Activated naive CD4-positive, alpha-beta T cell treated with anti-CD3 and anti-CD28 coated beads for 36 hours (primary cell): ENCODE data around the gene CCR8. TPM values are rescaled to one million over a fixed set of nuclear protein-coding genes. Genes with fewer than 3 reads are reported as not detected.

Source experiments
- CTCF ChIA-PET: fragments of 350-600 bp; sonication (Branson Sonifier 250); formaldehyde crosslinking; loops from one replicate; lab custom pipeline; 2021; ENCODE audit warnings: antibody characterized with exemption; lab: Charles Lee
- DNase-seq: peaks from one replicate; pipeline ENCODE4 v3.0.0-alpha.2; 2020
- H3K27ac Mint-ChIP-seq: one replicate; pipeline ENCODE4 v1.8.0; 2021; ENCODE audit warnings: mild to moderate bottlenecking, mixed read lengths
- H3K27me3 Mint-ChIP-seq: one replicate; pipeline ENCODE4 v1.8.0; 2021; ENCODE audit warnings: low read depth, mixed read lengths
- H3K36me3 Mint-ChIP-seq: one replicate; pipeline ENCODE4 v1.8.0; 2021; ENCODE audit warnings: low read depth, mixed read lengths
- H3K4me1 Mint-ChIP-seq: one replicate; pipeline ENCODE4 v1.8.0; 2021; ENCODE audit warnings: low read depth, mixed read lengths
- H3K4me3 Mint-ChIP-seq: one replicate; pipeline ENCODE4 v1.8.0; 2021; ENCODE audit warnings: mild to moderate bottlenecking, moderate library complexity, mixed read lengths
- H3K9me3 Mint-ChIP-seq: one replicate; pipeline ENCODE4 v1.8.0; 2021; ENCODE audit warnings: mixed read lengths
- intact Hi-C: fragments of 100-400 bp; cut with micrococcal nuclease; formaldehyde crosslinking; loops from one replicate; pipeline ENCODE4 v1.15.1; 2023
- total RNA-seq, 2 experiments: library from RNA; stranded (reverse); gene quantifications; one replicate each; pipeline ENCODE4 v1.2.3, GENCODE V29; 2021

Gene CCR8
- total RNA-seq: not detected

DNA sequence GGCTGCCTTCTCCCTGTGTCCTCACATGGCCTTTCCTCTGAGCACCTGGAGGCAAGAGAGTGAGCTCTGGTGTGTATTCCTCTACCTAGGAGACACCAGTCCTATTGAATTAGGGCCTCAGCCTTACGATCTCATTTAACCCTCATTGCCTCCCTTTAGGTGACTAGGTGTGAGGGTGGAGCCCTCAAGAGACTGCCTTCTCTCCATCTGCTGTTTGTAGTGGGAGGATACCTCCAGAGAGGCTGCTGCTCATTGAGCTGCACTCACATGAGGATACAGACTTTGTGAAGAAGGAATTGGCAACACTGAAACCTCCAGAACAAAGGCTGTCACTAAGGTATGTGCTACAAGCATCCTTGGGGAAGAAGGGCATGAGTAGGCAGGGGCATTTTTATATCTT is at the start of gene CCR8:
Gene CCR8 (plus strand): TSS at position 217 of the 400 bp plus-strand sequence. CDS start 2,623 bp downstream, outside the sequence.
- intact Hi-C loops: no loop called here
- Mint-ChIP-seq H3K4me3 (no peak within 1 kb of the TSS), H3K27me3 (no peaks in the 10 kb centered on the region), H3K36me3 (no peaks in the 10 kb centered on the region), H3K9me3 (no peaks in the 10 kb centered on the region), H3K27ac (no peak within 1 kb of the TSS), H3K4me1 (peaks cover 21% of the 10 kb centered on the region)
- DNase-seq: no peak
- CTCF ChIA-PET: no interaction called here

DNA sequence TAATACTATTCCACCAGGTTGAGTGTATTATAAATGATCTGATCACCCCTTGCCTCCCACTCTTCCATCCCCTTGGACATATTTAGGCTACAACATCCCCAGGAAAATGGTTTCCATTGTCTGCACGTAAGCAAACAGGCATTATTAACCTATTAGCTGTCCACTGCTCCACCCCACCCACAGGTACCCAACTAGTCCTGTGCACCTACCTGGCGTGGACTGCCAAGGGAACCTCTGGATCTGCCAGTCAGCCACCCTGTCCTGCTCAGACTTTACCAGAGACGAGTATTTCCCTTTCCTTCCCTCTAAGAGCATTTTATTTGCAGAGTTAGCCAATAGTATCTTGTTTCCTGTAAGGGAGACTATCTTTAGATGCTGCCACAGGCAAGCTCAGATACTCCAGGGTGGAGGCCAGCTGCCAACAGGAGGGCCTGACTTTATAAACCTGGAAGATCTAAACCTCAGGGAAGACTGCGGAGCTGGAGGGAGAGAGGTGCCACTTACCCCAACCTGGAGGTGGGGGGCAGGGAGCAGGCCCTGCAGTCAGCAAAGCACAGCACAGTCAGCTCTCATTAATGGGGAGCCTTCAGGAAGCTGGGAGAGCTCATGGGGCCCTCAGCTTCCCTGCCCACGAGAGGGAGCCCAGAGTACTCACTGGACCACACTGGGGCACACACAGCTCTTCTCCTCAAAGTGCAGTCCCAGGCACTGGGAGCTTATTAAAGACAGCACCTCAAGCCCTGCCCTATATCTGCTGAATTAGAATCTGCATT is 49.6 kb upstream of the CCR8 start, which contains the start of gene CX3CR1:
Gene CX3CR1 (minus strand): TSS at position 292 of the 773 bp plus-strand sequence. CDS start 13,527 bp downstream, outside the sequence.
- no peak for DNase-seq
- intact Hi-C loops: no loop called here
- Mint-ChIP-seq H3K27ac (peak within 1 kb of the TSS; percentile 25), H3K4me3 (no peak within 1 kb of the TSS), H3K36me3 (no peaks in the 10 kb centered on the region), H3K4me1 (peaks cover 6% of the 10 kb centered on the region), H3K9me3 (no peaks in the 10 kb centered on the region), H3K27me3 (no peaks in the 10 kb centered on the region)
- CTCF ChIA-PET: interaction anchor here (0.7 to 6.2 kb wide), 6 partner anchors 9 to 149 kb away, joined by 4 to 34 read pairs (median 7); no protein-coding TSS in a partner anchor

DNA sequence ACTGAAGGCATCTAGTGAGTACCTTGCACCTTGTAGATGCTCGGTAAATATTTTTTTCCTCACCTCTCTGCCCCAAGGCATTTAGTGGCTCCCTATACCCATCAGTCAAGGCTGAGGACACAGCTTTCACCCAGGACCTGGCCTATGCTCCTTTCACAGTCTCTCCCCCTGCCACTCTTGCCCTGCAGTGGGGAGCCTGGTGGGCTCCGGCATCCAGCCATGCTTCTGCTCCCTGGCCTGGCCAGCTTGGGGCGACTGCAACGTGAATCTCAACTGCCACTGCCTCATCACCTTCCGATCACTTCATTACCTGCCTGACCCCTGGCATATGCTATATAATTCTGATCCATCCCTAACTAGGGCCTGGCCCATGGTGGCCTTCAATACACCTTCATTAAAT is 48.9 kb upstream of the CCR8 start:
- CTCF ChIA-PET: interaction anchor here (1.2 to 6.2 kb wide), 5 partner anchors 8 to 98 kb away, joined by 4 to 34 read pairs (median 10); no protein-coding TSS in a partner anchor
- no peaks in the 10 kb centered on the region for H3K36me3 Mint-ChIP-seq
- no peaks in the 10 kb centered on the region for H3K27me3 Mint-ChIP-seq
- H3K4me3 Mint-ChIP-seq: no peak overlapping the region
- intact Hi-C loops: no loop called here
- H3K9me3 Mint-ChIP-seq: no peaks in the 10 kb centered on the region
- H3K27ac Mint-ChIP-seq: peak overlapping the region; percentile 25
- no peak for DNase-seq
- peaks cover 6% of the 10 kb centered on the region for H3K4me1 Mint-ChIP-seq

GRCh38 chr3:39281533-39281932 is 48.0 kb upstream of the CCR8 start:
- CTCF ChIA-PET: interaction anchor here (2.3 to 6.2 kb wide), 2 partner anchors 10 kb away, joined by 14 to 34 read pairs; no protein-coding TSS in a partner anchor
- Mint-ChIP-seq H3K4me3 (no peak overlapping the region), H3K9me3 (no peaks in the 10 kb centered on the region), H3K36me3 (no peaks in the 10 kb centered on the region), H3K27me3 (no peaks in the 10 kb centered on the region), H3K27ac (no peak overlapping the region), H3K4me1 (peaks cover 6% of the 10 kb centered on the region)
- intact Hi-C loops: no loop called here
- no peak for DNase-seq

DNA sequence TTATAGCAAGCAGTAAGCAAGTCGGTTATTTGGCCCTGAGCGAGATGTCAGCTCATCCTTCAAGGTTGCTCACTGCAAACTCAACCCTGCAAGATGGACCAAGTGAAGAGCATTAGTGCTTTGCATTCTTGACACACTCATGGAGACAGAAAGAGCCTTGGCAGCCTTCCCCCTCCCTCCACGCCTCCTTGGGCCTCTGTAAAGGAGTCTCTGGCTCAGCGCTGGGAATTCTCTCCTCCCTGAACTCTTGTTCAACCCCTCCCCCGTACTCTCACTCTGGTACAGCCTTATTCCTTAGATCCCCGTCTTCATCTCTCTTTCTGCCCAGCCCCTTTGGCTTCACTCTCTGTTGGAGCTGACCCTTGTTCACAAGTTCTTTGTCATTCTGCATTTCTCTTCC is 47.5 kb upstream of the CCR8 start:
- H3K9me3 Mint-ChIP-seq: no peaks in the 10 kb centered on the region
- H3K4me1 Mint-ChIP-seq: peaks cover 6% of the 10 kb centered on the region
- no peak for DNase-seq
- no peak overlapping the region for H3K27ac Mint-ChIP-seq
- intact Hi-C loops: no loop called here
- no peaks in the 10 kb centered on the region for H3K36me3 Mint-ChIP-seq
- CTCF ChIA-PET: interaction anchor here (2.3 kb wide), 1 partner anchor 10 kb away, joined by 14 read pairs; no protein-coding TSS in a partner anchor
- H3K4me3 Mint-ChIP-seq: no peak overlapping the region
- no peaks in the 10 kb centered on the region for H3K27me3 Mint-ChIP-seq

GRCh38 chr3:39284457-39284881 is 45.0 kb upstream of the CCR8 start:
- CTCF ChIA-PET: interaction anchor here (1.0 to 1.5 kb wide), 2 partner anchors 94 to 158 kb away, joined by 4 to 5 read pairs; no protein-coding TSS in a partner anchor
- Mint-ChIP-seq H3K4me1 (peaks cover 10% of the 10 kb centered on the region), H3K9me3 (no peaks in the 10 kb centered on the region), H3K27ac (no peak overlapping the region), H3K27me3 (no peaks in the 10 kb centered on the region), H3K36me3 (no peaks in the 10 kb centered on the region), H3K4me3 (no peak overlapping the region)
- DNase-seq: no peak
- intact Hi-C loops: no loop called here

GRCh38 chr3:39285332-39285731 is 44.2 kb upstream of the CCR8 start:
- Mint-ChIP-seq H3K27ac (no peak overlapping the region), H3K4me3 (no peak overlapping the region), H3K36me3 (no peaks in the 10 kb centered on the region), H3K9me3 (no peaks in the 10 kb centered on the region), H3K4me1 (peaks cover 10% of the 10 kb centered on the region), H3K27me3 (no peaks in the 10 kb centered on the region)
- CTCF ChIA-PET: interaction anchor here (1.1 to 9.2 kb wide), 4 partner anchors 11 to 161 kb away, joined by 5 to 359 read pairs (median 104); partner anchors contain the start of gene XIRP1
- intact Hi-C loops: no loop called here
- no peak for DNase-seq

- no peaks in the 10 kb centered on the region for H3K9me3 Mint-ChIP-seq
- H3K27me3 Mint-ChIP-seq: no peaks in the 10 kb centered on the region
- no peak overlapping the region for H3K4me3 Mint-ChIP-seq
- intact Hi-C loops: no loop called here
- H3K36me3 Mint-ChIP-seq: no peaks in the 10 kb centered on the region
- CTCF ChIA-PET: interaction anchor here (1.0 to 9.2 kb wide), 15 partner anchors 10 to 287 kb away, joined by 3 to 359 read pairs (median 21); partner anchors contain the start of genes GORASP1, TTC21A and XIRP1
- no peak for DNase-seq
- peaks cover 10% of the 10 kb centered on the region for H3K4me1 Mint-ChIP-seq
- H3K27ac Mint-ChIP-seq: no peak overlapping the region
Measured at GRCh38 chr3:39286771-39287170, 42.7 kb upstream of the CCR8 start.

GRCh38 chr3:39287216-39288164 is 42.0 kb upstream of the CCR8 start:
- H3K4me1 Mint-ChIP-seq: peaks cover 12% of the 10 kb centered on the region
- H3K36me3 Mint-ChIP-seq: no peaks in the 10 kb centered on the region
- no peak overlapping the region for H3K27ac Mint-ChIP-seq
- CTCF ChIA-PET: interaction anchor here (0.6 to 9.2 kb wide), 60 partner anchors 8 to 824 kb away, joined by 3 to 359 read pairs (median 5); partner anchors contain the start of genes CX3CR1, GORASP1, TTC21A and XIRP1
- H3K27me3 Mint-ChIP-seq: no peaks in the 10 kb centered on the region
- no peak for DNase-seq
- no peak overlapping the region for H3K4me3 Mint-ChIP-seq
- intact Hi-C loops: loop anchor here (1.0 kb wide), 8 partner anchors 20 to 549 kb away; partner anchors contain the start of genes GORASP1 and TTC21A
- H3K9me3 Mint-ChIP-seq: no peaks in the 10 kb centered on the region

DNA sequence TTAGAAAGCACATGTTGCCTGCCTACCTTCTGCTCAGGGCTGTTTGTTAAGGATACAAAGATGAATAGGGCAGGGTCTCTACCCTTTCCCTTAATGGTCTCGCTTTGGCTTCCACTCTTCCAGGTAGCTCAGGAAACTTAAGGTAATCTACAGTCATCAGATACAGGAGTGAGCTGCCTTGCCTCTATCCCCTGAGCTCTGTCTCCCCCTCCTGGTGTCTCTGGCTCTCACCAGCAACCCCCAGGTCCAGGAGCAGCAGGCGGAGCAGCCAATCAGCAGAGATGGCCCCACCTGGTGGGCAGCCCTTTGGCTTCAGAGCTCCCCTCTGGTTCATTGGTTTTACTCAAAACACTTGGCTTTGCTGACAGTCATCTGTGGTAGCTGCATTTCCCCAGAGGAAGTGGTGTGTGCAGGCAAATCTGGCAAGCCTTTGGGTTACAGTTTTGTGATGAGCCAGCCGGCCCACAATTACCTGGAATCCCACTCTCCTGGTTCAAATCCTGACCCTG is 41.2 kb upstream of the CCR8 start:
- H3K27me3 Mint-ChIP-seq: no peaks in the 10 kb centered on the region

GRCh38 chr3:39289107-39289506 is 40.4 kb upstream of the CCR8 start:
- H3K27me3 Mint-ChIP-seq: no peaks in the 10 kb centered on the region
- no peak overlapping the region for H3K4me3 Mint-ChIP-seq
- CTCF ChIA-PET: interaction anchor here (0.8 to 9.2 kb wide), 41 partner anchors 9 to 826 kb away, joined by 3 to 359 read pairs (median 6); partner anchors contain the start of genes CX3CR1, GORASP1, TTC21A and XIRP1
- H3K9me3 Mint-ChIP-seq: no peaks in the 10 kb centered on the region
- no peaks in the 10 kb centered on the region for H3K36me3 Mint-ChIP-seq
- no peak overlapping the region for H3K27ac Mint-ChIP-seq
- intact Hi-C loops: no loop called here
- DNase-seq: no peak
- peaks cover 13% of the 10 kb centered on the region for H3K4me1 Mint-ChIP-seq

More for the DNA sequence above, 41.2 kb upstream of the CCR8 start:
- DNase-seq: peak; percentile 91
- Mint-ChIP-seq H3K27ac (no peak overlapping the region), H3K9me3 (no peaks in the 10 kb centered on the region), H3K4me3 (no peak overlapping the region), H3K36me3 (no peaks in the 10 kb centered on the region), H3K4me1 (peaks cover 12% of the 10 kb centered on the region)
- intact Hi-C loops: loop anchor here (1.0 kb wide), 8 partner anchors 21 to 550 kb away; partner anchors contain the start of genes GORASP1 and TTC21A
- CTCF ChIA-PET: interaction anchor here (0.7 to 9.2 kb wide), 62 partner anchors 9 to 825 kb away, joined by 3 to 359 read pairs (median 5); partner anchors contain the start of genes CX3CR1, GORASP1, TTC21A and XIRP1
